MV-4-11 (cell line): ENCODE measurements around the gene EHMT1.
A peak's percentile ranks its signal among the peaks of the same experiment; 100 is the strongest.
"Not testable (repeated sequence)": the region's sequence is repeated elsewhere in the genome, so short reads cannot be mapped to it uniquely, and the experiment has no call there.

Experiments
- DNase-seq: peaks from one replicate; lab custom pipeline; 2025; lab: John Stamatoyannopoulos, UW

Gene EHMT1

DNA sequence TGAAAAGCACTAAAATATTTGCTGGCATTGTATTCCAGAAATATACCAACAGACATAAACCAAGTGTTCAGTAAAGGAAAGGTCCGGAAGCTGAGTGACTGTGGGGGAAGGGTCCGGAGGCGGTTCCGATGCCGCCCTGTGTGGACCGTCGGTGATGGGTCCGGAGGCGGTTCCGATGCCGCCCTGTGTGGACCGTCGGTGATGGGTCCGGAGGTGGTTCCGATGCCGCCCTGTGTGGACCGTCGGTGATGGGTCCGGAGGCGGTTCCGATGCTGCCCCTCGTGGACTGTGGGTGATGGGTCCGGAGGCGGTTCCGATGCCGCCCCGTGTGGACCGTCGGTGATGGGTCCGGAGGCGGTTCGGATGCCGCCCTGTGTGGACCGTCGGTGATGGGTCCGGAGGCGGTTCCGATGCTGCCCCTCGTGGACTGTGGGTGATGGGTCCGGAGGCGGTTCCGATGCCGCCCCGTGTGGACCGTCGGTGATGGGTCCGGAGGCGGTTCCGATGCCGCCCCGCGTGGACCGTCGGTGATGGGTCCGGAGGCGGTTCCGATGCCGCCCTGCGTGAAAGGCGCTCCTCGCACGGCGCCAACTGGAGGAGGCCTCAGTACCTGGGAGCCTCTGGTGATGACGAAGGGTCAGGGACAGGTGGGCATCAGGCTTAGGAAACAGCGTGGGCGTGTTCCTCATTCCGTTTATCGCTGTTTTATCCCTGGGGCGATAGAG lies 191.1 kb downstream of the EHMT1 start:
- not testable (repeated sequence) for DNase-seq

DNA sequence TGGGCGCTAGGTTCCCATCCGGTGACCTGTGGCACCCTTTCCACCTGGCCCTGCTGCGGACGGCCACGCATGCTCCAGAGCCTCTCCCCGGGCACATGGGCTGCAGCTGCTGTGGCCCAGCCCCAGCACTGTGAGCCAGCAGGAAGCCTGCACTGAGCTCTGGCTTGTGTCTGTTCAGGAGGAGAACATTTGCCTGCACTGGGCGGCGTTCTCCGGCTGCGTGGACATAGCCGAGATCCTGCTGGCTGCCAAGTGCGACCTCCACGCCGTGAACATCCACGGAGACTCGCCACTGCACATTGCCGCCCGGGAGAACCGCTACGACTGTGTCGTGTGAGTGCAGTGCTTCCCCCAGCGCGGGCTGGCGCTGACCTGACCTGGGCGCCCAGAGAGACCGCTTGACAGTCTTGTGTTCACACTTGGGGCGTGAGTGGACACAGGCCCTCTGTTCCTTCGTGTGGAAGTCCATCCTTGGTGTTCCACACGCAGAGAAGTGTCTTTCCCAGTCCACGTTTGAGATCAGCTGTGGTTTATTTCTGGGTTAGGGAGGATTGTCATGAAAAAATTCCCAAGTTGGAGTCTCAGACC lies 192.6 kb downstream of the EHMT1 start:
- no peak for DNase-seq

DNA sequence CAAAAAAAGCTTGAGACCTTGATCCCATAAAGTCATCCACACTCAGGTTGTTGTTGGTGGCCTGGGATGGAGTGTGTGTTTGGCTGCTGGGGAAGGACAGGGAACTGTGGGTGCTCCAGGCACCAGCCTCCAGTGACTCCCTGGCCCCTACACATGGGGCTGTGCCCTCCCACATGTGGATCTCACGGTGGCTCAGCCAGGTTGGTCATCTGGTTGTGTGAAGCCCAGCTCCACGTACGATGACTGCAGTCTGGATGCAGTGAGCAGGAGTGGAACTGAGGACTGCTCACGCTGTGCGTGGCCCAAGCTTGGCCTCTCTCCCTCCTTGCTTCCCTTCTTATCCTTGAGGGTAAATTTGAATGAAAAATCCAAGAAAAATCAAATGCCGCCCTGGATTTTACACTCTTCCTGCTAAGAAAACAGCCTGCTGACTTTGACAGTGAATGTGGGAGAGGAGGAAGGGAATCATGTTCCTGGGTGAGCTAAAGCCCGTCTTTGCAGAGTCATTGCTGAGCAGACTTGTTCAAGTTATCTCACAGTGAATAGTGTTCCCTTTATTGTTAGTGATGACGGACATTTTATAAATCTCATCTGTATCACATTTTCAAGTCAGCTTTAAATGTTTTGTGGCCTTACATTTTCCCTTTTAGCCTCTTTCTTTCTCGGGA lies 193.7 kb downstream of the EHMT1 start:
- DNase-seq, result no peak

DNA sequence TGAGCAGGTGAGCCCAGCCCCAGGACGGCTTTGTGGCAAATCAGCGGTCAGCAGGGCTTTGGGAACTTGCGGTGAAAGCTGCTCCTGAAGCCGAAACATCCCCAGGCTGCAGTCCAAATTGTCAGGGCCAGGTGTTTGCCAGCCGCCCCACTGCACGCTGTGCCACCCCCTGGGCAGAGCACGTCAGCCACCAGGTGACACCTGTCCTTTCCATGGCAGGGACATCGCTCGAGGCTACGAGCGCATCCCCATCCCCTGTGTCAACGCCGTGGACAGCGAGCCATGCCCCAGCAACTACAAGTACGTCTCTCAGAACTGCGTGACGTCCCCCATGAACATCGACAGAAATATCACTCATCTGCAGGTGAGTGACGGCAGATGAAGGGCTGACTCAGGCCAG lies 194.4 kb downstream of the EHMT1 start:
- DNase-seq, result no peak

DNA sequence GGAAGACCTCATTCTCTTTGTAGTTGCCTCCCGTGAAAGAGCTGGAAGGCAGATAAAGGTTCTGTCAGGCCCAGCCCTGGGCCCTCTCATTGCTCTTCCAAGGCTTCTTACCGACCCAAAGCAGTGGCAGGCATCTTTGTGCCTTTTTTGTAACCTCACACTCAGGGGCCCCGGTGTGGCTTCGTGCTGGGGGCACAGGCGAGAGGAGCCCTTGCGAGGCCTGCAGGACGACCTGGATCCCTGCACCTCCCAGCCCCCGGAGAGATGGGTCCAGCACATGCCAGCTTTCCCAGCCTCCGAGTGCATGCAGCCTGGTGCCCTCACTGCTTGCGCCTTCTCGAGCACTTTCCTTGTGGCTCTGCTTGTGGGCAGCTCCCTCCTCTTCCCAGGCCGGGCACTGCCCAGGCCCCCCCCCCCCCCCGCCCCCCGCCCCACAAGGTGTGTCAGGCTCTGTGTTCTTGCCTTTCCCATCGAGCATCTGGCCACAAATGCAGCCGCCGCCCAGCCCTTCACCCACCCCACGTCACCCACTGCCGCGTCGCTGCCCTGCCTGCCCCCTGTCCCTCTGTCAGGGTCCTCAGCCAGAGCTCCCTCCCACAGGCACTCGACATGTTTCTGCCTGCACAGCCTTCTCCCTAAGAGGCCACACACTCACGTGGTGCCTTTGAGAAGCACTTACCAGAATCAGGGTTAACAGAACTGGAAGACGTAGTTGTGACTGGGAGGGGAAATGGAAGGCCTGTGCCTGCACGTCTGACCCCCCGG lies 195.0 kb downstream of the EHMT1 start:
- DNase-seq, result no peak

DNA sequence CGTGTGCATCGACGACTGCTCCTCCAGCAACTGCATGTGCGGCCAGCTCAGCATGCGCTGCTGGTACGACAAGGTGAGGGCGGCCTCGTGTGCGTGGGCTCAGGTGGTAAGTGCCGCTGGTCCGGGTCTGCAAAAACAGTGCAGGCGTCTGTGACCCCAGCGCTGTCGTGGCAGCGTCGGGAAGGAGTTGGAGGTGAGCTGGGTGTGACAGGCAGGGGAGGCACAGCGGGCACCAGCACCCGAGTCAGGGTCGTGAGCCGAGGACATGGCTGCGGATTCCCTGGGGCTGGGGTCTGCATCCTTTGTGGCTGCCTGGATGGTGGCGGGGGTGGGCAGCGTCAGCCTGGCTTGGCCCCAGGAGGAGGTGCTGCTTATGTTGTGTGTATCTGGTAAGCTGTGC lies 195.6 kb downstream of the EHMT1 start:
- no peak for DNase-seq

DNA sequence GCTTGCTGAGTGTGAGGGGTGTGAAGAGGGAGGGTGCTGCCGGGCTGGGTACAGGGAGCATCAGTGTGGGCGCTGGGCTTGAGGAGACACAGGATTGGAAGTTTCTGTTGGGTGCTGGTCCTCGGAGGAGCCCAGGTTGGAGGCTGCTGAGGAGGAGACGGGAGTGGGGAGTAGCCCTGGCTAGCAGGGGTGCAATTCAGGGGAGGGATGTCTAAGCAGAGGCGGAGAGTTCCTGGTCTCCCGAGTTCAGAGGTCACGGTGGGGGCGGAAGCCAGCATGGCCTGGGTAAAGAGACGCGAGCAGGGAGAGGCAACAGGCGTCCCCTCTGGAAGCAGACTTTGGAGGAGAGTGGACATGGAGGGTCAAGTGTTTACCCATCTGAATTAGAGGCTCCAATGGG lies 196.0 kb downstream of the EHMT1 start:
- no peak for DNase-seq

DNA sequence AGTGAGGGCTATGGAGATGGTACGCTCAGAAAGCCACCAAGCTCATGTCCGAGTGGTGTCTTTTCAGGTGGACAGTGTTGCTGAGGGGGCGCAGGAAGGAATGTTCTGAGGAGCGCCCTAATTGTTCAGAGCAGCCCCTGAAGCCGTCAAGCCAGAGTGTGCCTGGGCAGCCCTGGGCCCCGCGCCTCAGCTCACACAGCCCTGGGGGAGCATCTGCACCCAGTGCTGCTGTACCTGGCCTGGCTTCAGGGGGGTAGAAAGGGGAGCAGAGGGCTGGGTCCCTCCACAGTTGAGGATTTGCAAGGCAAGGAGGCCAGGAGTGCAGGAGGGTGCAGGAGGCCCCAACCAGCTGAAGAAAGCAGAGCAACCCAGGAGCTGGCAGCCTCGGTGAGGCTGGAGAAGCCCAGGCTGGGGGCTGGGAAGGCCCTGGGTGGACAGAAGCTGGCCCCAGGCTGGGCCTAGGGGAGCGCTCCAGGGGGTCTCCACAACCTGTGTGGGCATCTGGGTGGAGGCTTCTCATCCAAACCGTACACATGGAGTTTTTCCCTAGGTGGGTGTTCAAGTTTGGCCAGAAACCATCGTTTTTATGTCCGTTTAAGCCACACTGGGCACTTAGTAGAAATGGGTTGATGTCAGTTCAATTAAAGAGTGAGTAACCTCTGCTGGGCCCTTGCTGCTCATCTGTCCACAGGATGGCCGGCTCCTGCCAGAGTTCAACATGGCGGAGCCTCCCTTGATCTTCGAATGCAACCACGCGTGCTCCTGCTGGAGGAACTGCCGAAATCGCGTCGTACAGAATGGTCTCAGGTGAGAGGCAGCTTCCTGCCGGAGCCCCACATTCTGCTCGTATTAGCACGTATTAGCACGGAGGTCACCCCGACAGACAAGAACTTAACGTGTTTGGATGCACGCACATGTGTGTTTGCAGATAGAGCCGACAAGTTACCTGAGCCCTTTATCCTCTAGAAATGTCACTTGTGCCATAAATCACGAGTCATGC lies 196.8 kb downstream of the EHMT1 start:
- no peak for DNase-seq

DNA sequence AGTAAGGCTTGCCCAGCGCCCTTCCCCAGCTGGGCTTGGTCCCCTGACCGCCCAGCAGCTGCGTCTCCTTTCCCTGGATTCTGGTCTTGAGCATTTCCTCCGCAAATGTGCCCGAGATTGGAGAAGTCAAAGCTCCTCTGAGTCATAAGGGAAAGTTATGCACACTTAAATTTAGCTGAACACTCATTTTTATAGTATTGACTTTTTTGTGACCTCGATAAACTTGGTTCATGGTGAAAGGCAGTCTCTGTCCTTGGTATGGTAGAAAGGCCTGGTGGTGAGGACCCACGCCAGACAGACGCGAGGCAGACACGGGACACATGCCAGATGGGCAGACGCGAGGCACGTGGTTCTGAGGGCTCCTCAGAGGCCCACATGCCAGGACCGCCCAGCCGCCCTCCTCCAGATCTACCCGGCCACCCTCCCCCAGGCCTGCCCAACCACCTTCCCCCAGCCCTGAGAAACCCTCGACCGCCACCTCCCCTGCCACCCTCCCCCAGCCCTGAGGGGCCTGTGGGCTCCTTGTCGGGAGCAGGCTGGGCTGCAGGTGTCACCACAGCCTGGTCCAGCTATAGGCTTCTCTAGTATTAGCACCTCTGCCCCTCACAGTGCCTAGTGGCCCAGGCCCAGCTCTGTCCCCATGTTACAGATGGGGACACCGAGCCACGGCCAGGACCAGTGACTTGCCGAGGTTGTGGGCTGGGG lies 197.9 kb downstream of the EHMT1 start:
- no peak for DNase-seq

DNA sequence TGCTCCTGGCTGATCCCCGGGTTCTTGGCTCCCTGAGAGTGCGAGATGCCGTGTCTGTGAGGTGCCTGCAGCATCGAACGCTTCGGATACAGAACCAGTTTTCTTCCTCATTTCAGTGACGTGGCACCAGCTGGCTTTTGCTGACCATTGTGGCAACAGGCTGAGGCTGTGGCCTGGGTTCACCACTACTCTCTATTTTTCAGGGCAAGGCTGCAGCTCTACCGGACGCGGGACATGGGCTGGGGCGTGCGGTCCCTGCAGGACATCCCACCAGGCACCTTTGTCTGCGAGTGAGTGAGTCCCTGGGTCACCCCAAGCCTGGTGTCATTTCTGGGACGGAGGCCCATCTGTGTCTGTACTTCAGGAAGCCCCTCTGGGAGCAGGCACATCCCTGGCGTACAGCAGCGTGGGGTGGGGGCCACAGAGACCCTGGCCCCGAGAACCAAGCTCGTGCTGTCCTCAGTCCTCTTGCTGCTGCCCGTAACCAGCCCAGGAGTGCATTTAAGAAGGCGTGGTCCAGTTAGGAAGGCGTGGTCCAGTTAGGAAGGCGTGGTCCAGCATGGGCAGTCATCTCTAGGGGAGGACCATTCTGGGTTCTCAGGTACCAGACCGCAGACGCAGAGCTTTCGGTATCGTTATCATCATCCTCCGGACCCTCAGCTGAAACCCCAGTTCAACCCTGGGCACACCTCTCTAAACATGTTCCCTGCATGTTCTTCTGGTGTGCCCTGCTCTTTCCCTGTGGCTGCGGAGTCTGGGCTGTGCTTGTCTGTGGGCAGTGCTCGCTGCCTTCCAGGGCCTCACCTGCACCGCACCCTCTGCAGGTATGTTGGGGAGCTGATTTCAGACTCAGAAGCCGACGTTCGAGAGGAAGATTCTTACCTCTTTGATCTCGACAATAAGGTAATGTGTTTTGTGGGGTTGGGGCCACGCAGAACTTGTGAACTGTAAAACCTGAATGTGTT lies 198.7 kb downstream of the EHMT1 start:
- DNase-seq, result no peak

DNA sequence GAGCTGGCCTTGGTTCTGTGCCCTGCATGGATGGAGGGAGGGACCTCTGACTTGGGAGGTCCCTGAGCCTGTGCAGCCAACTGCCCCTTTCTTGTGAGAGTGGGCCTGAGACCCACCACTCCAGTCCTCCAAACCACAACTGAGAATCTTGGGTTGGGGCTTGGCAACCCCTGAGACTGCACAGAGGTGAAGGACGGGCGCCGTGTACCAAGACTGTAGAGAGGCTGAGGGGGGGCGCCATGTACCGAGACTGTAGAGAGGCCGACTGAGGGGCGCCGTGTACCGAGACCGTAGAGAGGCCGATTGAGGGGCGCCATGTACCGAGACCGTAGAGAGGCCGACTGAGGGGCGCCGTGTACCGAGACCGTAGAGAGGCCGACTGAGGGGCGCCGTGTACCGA lies 199.5 kb downstream of the EHMT1 start:
- no peak for DNase-seq

DNA sequence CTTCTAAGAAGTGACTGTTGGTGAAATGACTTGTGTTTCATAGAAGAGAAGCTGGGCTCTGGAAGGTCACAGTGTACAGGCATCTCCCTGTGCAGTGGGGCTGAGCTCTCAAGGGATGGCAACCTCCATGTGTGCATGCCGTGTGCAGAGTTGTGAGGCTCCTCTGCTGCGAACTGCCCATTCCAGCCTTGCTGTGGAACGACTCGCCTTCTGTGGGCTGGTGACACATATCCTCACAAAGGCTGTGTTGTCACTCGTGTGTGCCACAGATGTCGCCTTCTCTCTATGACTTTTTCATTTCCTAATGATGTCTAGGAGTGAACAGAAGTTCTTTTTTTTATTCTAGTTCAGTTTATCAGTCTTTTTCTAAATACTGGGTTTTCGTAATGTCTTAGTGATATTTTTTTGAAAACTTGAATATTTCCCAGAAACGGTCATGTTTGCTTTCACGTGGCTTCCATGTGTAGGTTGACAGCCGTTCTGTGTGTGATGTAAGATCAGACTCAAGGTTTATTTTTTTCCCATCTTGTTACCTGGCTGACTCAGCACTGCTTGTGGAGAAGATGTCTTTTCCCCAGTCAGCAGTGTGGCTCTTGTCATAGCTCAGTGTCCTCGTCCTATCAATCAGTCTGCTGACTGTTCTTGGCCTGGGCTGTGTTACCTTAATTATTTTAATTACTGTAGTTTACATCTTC lies 201.5 kb downstream of the EHMT1 start:
- peak; percentile 50 for DNase-seq

DNA sequence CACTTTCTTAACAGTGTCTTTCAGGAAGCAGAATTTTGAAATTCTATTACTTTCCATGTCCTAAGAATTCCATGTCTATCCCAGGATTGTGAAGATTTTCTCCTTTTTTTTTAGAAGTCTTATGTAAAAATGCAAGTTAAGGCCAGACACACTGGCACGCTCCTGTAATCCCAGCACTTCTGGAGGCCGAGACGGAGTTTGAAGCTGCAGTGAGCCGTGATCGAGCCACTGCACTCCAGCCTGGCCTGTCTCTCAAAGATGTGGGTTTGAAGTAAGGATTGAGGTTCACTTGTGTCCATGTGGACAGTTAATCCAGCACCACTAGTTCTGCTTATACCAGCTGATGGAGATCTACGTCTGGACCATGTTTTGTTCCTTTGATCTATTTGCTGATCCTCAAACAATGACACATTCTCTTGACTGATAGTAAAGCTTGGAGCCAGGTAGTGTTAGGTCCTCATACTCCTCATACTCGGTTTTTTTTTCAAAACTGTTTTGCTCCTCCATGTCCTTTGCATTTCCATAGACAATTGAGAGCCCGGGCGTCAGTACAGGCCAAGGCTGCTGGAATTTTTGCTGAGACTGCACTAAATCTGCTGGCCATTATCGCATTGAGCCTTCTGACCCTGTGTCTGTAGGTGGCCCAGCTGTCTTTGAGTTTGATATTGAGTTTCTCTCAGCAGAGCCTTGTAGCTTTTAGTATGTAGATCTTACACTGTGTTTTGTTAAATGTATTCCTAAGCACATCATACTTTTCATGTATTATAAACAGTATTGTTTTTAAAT lies 205.4 kb downstream of the EHMT1 start:
- no peak for DNase-seq

DNA sequence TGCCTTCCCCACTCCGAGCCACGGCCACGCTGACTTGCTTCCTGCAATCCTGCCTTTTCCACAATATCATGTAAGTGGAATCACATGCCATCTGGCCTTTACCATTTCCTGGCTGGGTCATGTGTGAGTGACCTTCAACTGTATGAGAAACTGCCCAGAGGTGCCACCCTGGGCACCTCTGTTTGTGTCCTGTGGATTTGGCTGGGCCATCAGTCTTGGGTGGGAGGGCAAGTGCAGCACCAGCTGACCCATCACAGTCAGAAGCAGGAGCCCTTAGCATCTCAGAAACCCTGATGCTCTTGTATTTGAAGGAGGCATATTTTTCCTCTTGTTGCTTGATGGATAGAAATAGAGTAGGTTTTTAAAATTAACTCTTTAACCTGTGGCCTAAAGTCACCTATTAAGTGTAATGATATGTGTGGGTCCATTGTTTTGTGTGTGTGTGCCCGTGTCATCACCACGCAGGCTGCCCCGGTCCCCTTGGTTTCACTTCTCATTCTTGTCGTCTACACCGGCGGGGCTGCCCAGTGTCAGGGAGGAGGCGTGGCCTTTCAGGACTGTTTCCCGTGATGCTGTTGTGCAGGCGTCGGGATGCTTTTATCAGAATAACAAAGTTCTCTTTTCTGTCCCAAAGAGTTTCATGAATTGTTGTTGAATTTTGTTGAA lies 206.7 kb downstream of the EHMT1 start:
- DNase-seq, result peak; percentile 68

DNA sequence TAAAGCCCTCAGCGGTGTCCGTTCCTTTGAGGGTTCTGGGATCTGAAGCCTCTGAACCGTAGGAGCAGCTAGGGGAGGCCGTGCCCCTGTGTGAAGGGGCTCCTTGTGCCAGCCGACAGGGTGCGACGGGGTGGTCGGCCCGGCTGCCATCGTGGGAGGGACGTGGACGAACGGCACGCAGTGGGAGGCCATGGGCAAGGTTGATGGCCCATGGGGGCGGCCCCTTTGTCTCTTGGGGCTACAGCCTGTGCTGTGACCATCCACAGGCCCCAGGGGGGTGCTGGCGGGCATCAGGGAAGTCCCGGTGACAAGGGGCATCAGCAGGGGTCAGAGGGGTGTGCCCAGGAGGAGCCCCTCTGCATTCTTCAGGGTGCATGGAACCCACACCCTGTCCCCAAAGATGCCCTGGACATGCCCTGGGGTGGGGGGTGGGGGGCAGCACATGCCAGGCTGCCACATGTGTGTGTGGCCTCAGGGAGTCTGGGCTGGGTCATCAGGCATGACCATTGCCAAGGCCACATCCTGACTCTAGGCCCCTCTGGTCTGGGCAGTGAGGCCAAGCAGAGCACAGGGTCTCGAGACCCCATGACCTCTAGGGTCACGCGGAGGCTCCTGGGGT lies 209.2 kb downstream of the EHMT1 start:
- no peak for DNase-seq

DNA sequence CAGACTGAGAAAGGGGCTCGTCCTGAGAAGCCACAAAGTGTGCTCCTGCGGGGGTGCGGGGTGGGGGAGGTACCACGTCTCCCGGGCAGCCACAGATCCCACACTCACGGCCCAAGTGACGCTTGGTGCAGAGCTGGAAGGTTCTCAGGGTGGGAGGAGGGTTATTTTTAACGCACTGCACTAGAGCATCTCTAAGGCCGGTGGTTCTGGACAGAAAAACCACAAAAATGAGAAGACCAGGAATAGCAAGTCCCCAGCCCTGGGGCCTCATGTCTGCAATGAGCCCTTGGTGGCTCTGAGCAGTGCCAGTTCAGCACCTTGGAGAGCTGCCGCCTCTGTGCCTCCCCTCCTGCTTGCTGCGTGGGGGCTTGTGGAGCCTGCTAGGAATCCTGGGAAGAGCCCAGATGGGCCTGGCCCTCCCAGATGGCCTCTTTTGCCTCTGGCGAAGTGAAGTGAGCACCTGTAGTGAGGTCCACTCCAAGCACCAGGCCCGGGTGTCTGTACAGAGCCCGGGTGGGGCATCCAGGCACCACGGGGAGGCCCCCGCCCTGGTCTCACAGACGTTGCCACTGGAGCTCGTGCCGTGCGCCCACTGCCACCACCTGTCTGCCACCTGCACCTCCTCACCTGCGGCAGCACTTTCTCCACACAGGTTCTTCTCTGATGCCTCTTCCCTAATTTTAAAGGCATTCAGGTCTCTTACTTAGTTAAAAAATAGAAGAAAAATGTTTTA lies 209.9 kb downstream of the EHMT1 start:
- DNase-seq, result peak; percentile 73
